Sigmoid colon (tissue), 7 donors: ENCODE measurements around the gene ZFPM1. TPM values are rescaled to one million over a fixed set of nuclear protein-coding genes. Genes with fewer than 3 reads are reported as not detected.

ENCODE experiments used
- DNase-seq: peaks from one replicate; pipeline ENCODE4 v3.0.0-alpha.2; 2019
- H3K27ac ChIP-seq, 4 donors: fragments of 200-600 bp; sonication (generic); one replicate each; pipeline ENCODE4 v1.5.1; 2016 to 2019; ENCODE audit warnings: mild to moderate bottlenecking in 1 of 4
- H3K27me3 ChIP-seq, 3 donors: fragments of 200-600 bp; sonication (generic); one replicate each; pipeline ENCODE4 v1.5.1; 2019; ENCODE audit warnings: mild to moderate bottlenecking in 1 of 3
- H3K36me3 ChIP-seq, 4 donors: fragments of 200-600 bp; sonication (generic); one replicate each; pipeline ENCODE4 v1.5.1; 2016 to 2019
- H3K4me1 ChIP-seq, 4 donors: fragments of 200-600 bp; sonication (generic); one replicate each; pipeline ENCODE4 v1.5.1; 2017 to 2019
- H3K4me3 ChIP-seq, 4 donors: fragments of 200-600 bp; sonication (generic); one replicate each; pipeline ENCODE4 v1.5.1; 2017 to 2019; ENCODE audit warnings: mild to moderate bottlenecking in 2 of 4, moderate library complexity in 1 of 4
- H3K9me3 ChIP-seq, 4 donors: fragments of 200-600 bp in 3 of 4; sonication (generic) in 3 of 4; one replicate each; pipeline versions ENCODE4 v1.5.1 to v1.6.1; 2013 to 2019
- CTCF ChIP-seq, 4 experiments: fragments of 450-650 bp in 3 of 4; fragments of 200-600 bp in 1 of 4; IDR thresholded peaks; one replicate each; pipeline ENCODE4 v1.5.1; 2016 to 2019; ENCODE audit warnings: antibody characterized with exemption in 4 of 4, mild to moderate bottlenecking in 3 of 4, moderate library complexity in 2 of 4
- EP300 ChIP-seq, 4 donors: sonication (generic); formaldehyde crosslinking; IDR thresholded peaks; one replicate each; pipeline ENCODE4 v1.6.1; 2017; ENCODE audit warnings: antibody characterized with exemption in 4 of 4
- POLR2A ChIP-seq, 2 donors: fragments of 450-650 bp; IDR thresholded peaks; one replicate each; pipeline ENCODE4 v1.6.1; 2016; ENCODE audit warnings: antibody characterized with exemption in 2 of 2, mild to moderate bottlenecking in 2 of 2, moderate library complexity in 2 of 2
- POLR2AphosphoS5 ChIP-seq, 4 donors: sonication (generic); formaldehyde crosslinking; IDR thresholded peaks; one replicate each; pipeline ENCODE4 v1.6.1; 2017; ENCODE audit warnings: antibody characterized with exemption in 4 of 4
- WGBS, 2 donors: extraction: QIAGEN DNeasy Blood & Tissue Kit; methylation state at CpG; one replicate each; pipeline ENCODE4 v1.1.7; 2013; 5-methylcytosine and 5-hydroxymethylcytosine counted together
- intact Hi-C: fragments of 100-400 bp; cut with DNase I; formaldehyde crosslinking; loops from one replicate; pipeline ENCODE4 v1.15.1; 2023
- polyA plus RNA-seq, 3 donors: library from polyadenylated mRNA; stranded (reverse); fragments of 200-250 nt; gene quantifications; one replicate each; pipeline ENCODE4 v1.2.3, GENCODE V29; 2013
- total RNA-seq, 4 donors: library from RNA; depleted of rRNA; stranded (reverse); fragments of >200 nt; gene quantifications; one replicate each; pipeline ENCODE4 v1.1.0, GENCODE V29; 2016
- donor health status: healthy with polysubstance abuse.
- donor health status: Bipolar disorder and iron deficiency.
- donor health status: healthy.

ZFPM1 gene
- total and polyA plus RNA-seq, 7 donors: 0.27 to 3.7 (median 0.66) TPM

GRCh38 chr16:88578446-88579313 is 125.6 kb downstream of the ZFPM1 start:
- intact Hi-C loops: loop anchor here (10.0 kb wide), 1 partner anchor 814 kb away; the partner anchor contains the start of gene KLHDC4
- H3K4me1 ChIP-seq: no peaks in the 10 kb centered on the region
- 93% methylated on average over 26 of the region's 26 CpGs for WGBS, 2 donors

GRCh38 chr16:88580371-88580770 is 127.3 kb downstream of the ZFPM1 start:
- Histone ChIP-seq H3K4me1 (no peaks in the 10 kb centered on the region), H3K4me3 (no peak overlapping the region), H3K36me3 (peaks cover 7 to 62% (median 21%) of the 10 kb centered on the region in 4 donors), H3K27me3 (no peaks in the 10 kb centered on the region), H3K27ac (no peak overlapping the region), H3K9me3 (no peaks in the 10 kb centered on the region)
- TF ChIP-seq POLR2AphosphoS5 (IDR thresholded peaks at IDR 0.05) (no peak), CTCF (IDR thresholded peaks at IDR 0.05) (no peak), EP300 (IDR thresholded peaks at IDR 0.05) (no peak), POLR2A (IDR thresholded peaks at IDR 0.05) (no peak)
- WGBS, 2 donors: 95% methylated on average over 16 of the region's 16 CpGs
- DNase-seq: no peak
- intact Hi-C loops: no loop called here

More at GRCh38 chr16:88578446-88579313, 125.6 kb downstream of the ZFPM1 start:
- peaks cover 7 to 62% (median 21%) of the 10 kb centered on the region in 4 donors for H3K36me3 ChIP-seq
- TF ChIP-seq CTCF (IDR thresholded peaks at IDR 0.05) (no peak), EP300 (IDR thresholded peaks at IDR 0.05) (no peak), POLR2AphosphoS5 (IDR thresholded peaks at IDR 0.05) (no peak), POLR2A (IDR thresholded peaks at IDR 0.05) (no peak)
- no peak overlapping the region for H3K4me3 ChIP-seq
- no peak overlapping the region for H3K27ac ChIP-seq
- no peaks in the 10 kb centered on the region for H3K9me3 ChIP-seq
- no peak for DNase-seq
- H3K27me3 ChIP-seq: no peaks in the 10 kb centered on the region

GRCh38 chr16:88581033-88581432 is 128.0 kb downstream of the ZFPM1 start:
- 90 to 91% methylated on average over 4 of the region's 4 CpGs for WGBS, 2 donors
- no peak for TF ChIP-seq POLR2AphosphoS5 (IDR thresholded peaks at IDR 0.05)
- no peak for TF ChIP-seq EP300 (IDR thresholded peaks at IDR 0.05)
- TF ChIP-seq POLR2A (IDR thresholded peaks at IDR 0.05): no peak
- TF ChIP-seq CTCF (IDR thresholded peaks at IDR 0.05): no peak
- DNase-seq: no peak
- Histone ChIP-seq H3K9me3 (no peaks in the 10 kb centered on the region), H3K27me3 (no peaks in the 10 kb centered on the region), H3K4me3 (no peak overlapping the region), H3K36me3 (peaks cover 7 to 63% (median 21%) of the 10 kb centered on the region in 4 donors), H3K27ac (no peak overlapping the region), H3K4me1 (no peaks in the 10 kb centered on the region)
- intact Hi-C loops: no loop called here

GRCh38 chr16:88582912-88583575 is 130.0 kb downstream of the ZFPM1 start:
- intact Hi-C loops: no loop called here
- no peaks in the 10 kb centered on the region for H3K27me3 ChIP-seq
- no peak for TF ChIP-seq POLR2AphosphoS5 (IDR thresholded peaks at IDR 0.05)
- TF ChIP-seq CTCF (IDR thresholded peaks at IDR 0.05): no peak
- TF ChIP-seq POLR2A (IDR thresholded peaks at IDR 0.05): no peak
- no peak for TF ChIP-seq EP300 (IDR thresholded peaks at IDR 0.05)
- no peak overlapping the region for H3K4me3 ChIP-seq
- no peak overlapping the region for H3K27ac ChIP-seq
- H3K4me1 ChIP-seq: no peaks in the 10 kb centered on the region
- WGBS, 2 donors: 90 to 93% methylated on average over 14 of the region's 14 CpGs
- peaks cover 4 to 65% (median 19%) of the 10 kb centered on the region in 4 donors for H3K36me3 ChIP-seq
- no peak for DNase-seq
- no peaks in the 10 kb centered on the region for H3K9me3 ChIP-seq
